Measurements from ENCODE around the gene CFAP221. TPM values are rescaled to one million over a fixed set of nuclear protein-coding genes. Genes with fewer than 3 reads are reported as not detected.

The CFAP221 gene
- total RNA-seq, 1 experiment from 2014 or later: 0.20 TPM

- H3K9me3 ChIP-seq (ENCODE audit: control insufficient read depth, low read depth, low read length): no peaks in the 10 kb centered on the region
- no peak for DNase-seq
- Mint-ChIP-seq H3K36me3 (ENCODE audit: insufficient read depth in 1 of 3, low read depth in 3 of 3) (no peaks in the 10 kb centered on the region), H3K4me1 (peaks cover 6 to 15% of the 10 kb centered on the region in 2 experiments), H3K4me3 (no peak overlapping the region), H3K27ac (peak overlapping the region in 1 of 3 experiments; percentile 5; a peak in 1 of 7 replicates), H3K9me3 (no peaks in the 10 kb centered on the region), H3K27me3 (ENCODE audit: low read depth) (peaks cover 1% of the 10 kb centered on the region)
- no peak overlapping the region for H3K4ac ChIP-seq (ENCODE audit: low read depth, low read length)
- no peak overlapping the region for H2BK5ac ChIP-seq (ENCODE audit: insufficient read length, low read length)
- no peak overlapping the region for H2BK15ac ChIP-seq (ENCODE audit: low read depth, low read length)
- WGBS (ENCODE audit: extremely low coverage, insufficient read length, low lambda C conversion rate): no CpG with 5 or more reads among the region's 2 CpGs
- no peak overlapping the region for H4K5ac ChIP-seq (ENCODE audit: insufficient read length, low read depth, low read length)
- H3K18ac ChIP-seq (ENCODE audit: insufficient read length, low read depth, low read length): no peak overlapping the region
- no peak overlapping the region for H2AFZ ChIP-seq (ENCODE audit: low read length)
- no peak overlapping the region for H3K4me2 ChIP-seq (ENCODE audit: insufficient read depth, insufficient read length, low read length)
- no peak overlapping the region for H4K8ac ChIP-seq (replicated peaks; ENCODE audit: insufficient read length, low read depth, low read length)
- no peak overlapping the region for H2BK20ac ChIP-seq (ENCODE audit: low read depth, low read length, poor library complexity, severe bottlenecking)
- H3K27me3 ChIP-seq (ENCODE audit: insufficient read depth, low read length): no peaks in the 10 kb centered on the region
- H3K9ac ChIP-seq (ENCODE audit: extremely low read depth, insufficient read length, low read length): no peak overlapping the region
- H2BK12ac ChIP-seq (ENCODE audit: insufficient read length, low read depth, low read length): no peak overlapping the region
- no peak overlapping the region for H3K27ac ChIP-seq (ENCODE audit: insufficient read length, low read depth, low read length)
- no peaks in the 10 kb centered on the region for H3K79me1 ChIP-seq (ENCODE audit: insufficient read depth, low read depth, low read length, poor library complexity, severe bottlenecking)
- H3K14ac ChIP-seq (ENCODE audit: insufficient read depth, low read length): no peak overlapping the region
- no peaks in the 10 kb centered on the region for H4K20me1 ChIP-seq (ENCODE audit: control insufficient read depth, insufficient read depth, insufficient read length)
- no peaks in the 10 kb centered on the region for H3K79me2 ChIP-seq (ENCODE audit: insufficient read depth, low read length)
- no peaks in the 10 kb centered on the region for H3K23me2 ChIP-seq (ENCODE audit: insufficient read length, low read depth, low read length, poor library complexity, severe bottlenecking)
- no peak overlapping the region for H2BK120ac ChIP-seq (ENCODE audit: low read depth, low read length, poor library complexity, severe bottlenecking)
- H3T11ph ChIP-seq (ENCODE audit: low read length): no peak overlapping the region
- TF ChIP-seq CTCF (conservative IDR thresholded peaks at IDR 0.05): no peak
- H3K23ac ChIP-seq (ENCODE audit: insufficient read length, low read depth, low read length): no peak overlapping the region
- no peaks in the 10 kb centered on the region for H3K4me1 ChIP-seq (ENCODE audit: insufficient read depth, low read length)
- no peak overlapping the region for H2AK5ac ChIP-seq (ENCODE audit: insufficient read length, low read length)
- H3K56ac ChIP-seq (ENCODE audit: insufficient read length, low read depth, low read length): no peak overlapping the region
- no peak overlapping the region for H4K91ac ChIP-seq (ENCODE audit: insufficient read length, low read depth, low read length)
Observed at GRCh38 chr2:119599384-119599783, 55.1 kb downstream of the CFAP221 start.

Measured in H9 (cell line).